T-helper 2 cell treated with Interferon-gamma antibody and Interleukin-4, amounts not matched to agents 100 ng/mL and 5 ng/mL, for 36 hours (primary cell): ENCODE measurements around the gene DYNC1H1. TPM values are rescaled to one million over a fixed set of nuclear protein-coding genes. Genes with fewer than 3 reads are reported as not detected.

Experiments
- intact Hi-C: fragments of 100-400 bp; cut with micrococcal nuclease; formaldehyde crosslinking; loops from one replicate; pipeline ENCODE4 v1.15.1; 2023
- total RNA-seq: library from RNA; stranded (reverse); gene quantifications from 2 replicates; pipeline ENCODE4 v1.2.3, GENCODE V29; 2022

The DYNC1H1 gene
- total RNA-seq, 1 donor from 2014 or later = 284 TPM

GRCh38 chr14:102085948-102086708 is 121.8 kb downstream of the DYNC1H1 start:
- intact Hi-C loops = loop anchor here (1.0 to 5.0 kb wide), 6 partner anchors 64 to 506 kb away; partner anchors contain the start of genes DYNC1H1 and RCOR1

- intact Hi-C loops = loop anchor here (1.0 to 5.0 kb wide), 6 partner anchors 64 to 506 kb away; partner anchors contain the start of genes DYNC1H1 and RCOR1
Measured at GRCh38 chr14:102086709-102086971, 122.3 kb downstream of the DYNC1H1 start.

GRCh38 chr14:102086972-102087761 is 122.8 kb downstream of the DYNC1H1 start, which contains the start of gene HSP90AA1:
Gene HSP90AA1 (minus strand): TSS chr14:102087044. CDS start chr14:102086378, 666 bp downstream.
- intact Hi-C loops = loop anchor here (1.0 to 5.0 kb wide), 9 partner anchors 52 to 505 kb away; partner anchors contain the start of genes DYNC1H1, RCOR1 and WDR20

- intact Hi-C loops = loop anchor here (1.0 to 5.0 kb wide), 7 partner anchors 52 to 505 kb away; partner anchors contain the start of genes RCOR1 and WDR20
Measured at GRCh38 chr14:102087762-102088011, 123.3 kb downstream of the DYNC1H1 start.

- intact Hi-C loops = loop anchor here (5.0 kb wide), 3 partner anchors 66 to 504 kb away; partner anchors contain the start of gene RCOR1
Measured at GRCh38 chr14:102088012-102088792, 123.8 kb downstream of the DYNC1H1 start.

- intact Hi-C loops = loop anchor here (5.0 kb wide), 3 partner anchors 67 to 503 kb away; partner anchors contain the start of gene RCOR1
Measured at GRCh38 chr14:102089621-102090343, 125.4 kb downstream of the DYNC1H1 start.

- intact Hi-C loops = no loop called here
Measured at GRCh38 chr14:102090713-102091112, 126.3 kb downstream of the DYNC1H1 start.

- intact Hi-C loops = no loop called here
Measured at GRCh38 chr14:102092806-102093205, 128.4 kb downstream of the DYNC1H1 start.

- intact Hi-C loops = no loop called here
Measured at GRCh38 chr14:102094101-102094500, 129.7 kb downstream of the DYNC1H1 start.

GRCh38 chr14:102095231-102095870 is 131.0 kb downstream of the DYNC1H1 start:
- intact Hi-C loops = no loop called here

GRCh38 chr14:102095871-102096568 is 131.6 kb downstream of the DYNC1H1 start:
- intact Hi-C loops = loop anchor here (1.0 kb wide), 2 partner anchors 33 to 135 kb away; no protein-coding TSS in a partner anchor

GRCh38 chr14:102096569-102097188 is 132.3 kb downstream of the DYNC1H1 start:
- intact Hi-C loops = loop anchor here (1.0 kb wide), 2 partner anchors 33 to 135 kb away; no protein-coding TSS in a partner anchor

- intact Hi-C loops = no loop called here
Measured at GRCh38 chr14:102097441-102098135, 133.2 kb downstream of the DYNC1H1 start.

GRCh38 chr14:102103062-102103695 is 138.8 kb downstream of the DYNC1H1 start:
- intact Hi-C loops = no loop called here

- intact Hi-C loops = no loop called here
Measured at GRCh38 chr14:102105369-102105768, 141.0 kb downstream of the DYNC1H1 start.
